ENCODE results near the gene TPRN.

GRCh38 chr9:137247916-137248175 lies 47.3 kb upstream of the TPRN start:
- TF ChIP-seq CTCF (IDR thresholded peaks at IDR 0.05 in 4 of 5, conservative IDR thresholded peaks at IDR 0.05 in 1 of 5) (no peak), POLR2A (IDR thresholded peaks at IDR 0.05) (no peak)
